Measurements from ENCODE around the gene ZNF552. TPM values are rescaled to one million over a fixed set of nuclear protein-coding genes. Genes with fewer than 3 reads are reported as not detected.
A peak's percentile ranks its signal among the peaks of the same experiment; 100 is the strongest.

Gene ZNF552
- total and polyA plus RNA-seq, 2 of the 13 experiments (the other 11 are each of a cell fraction or from before 2014, with no cell fraction given), result 8.1 to 16.6 TPM

GRCh38 chr19:57814505-57815246, at the start of gene ZNF552 (continued):
- TF ChIP-seq CBX2 (IDR thresholded peaks at IDR 0.05; ENCODE audit: low read depth, low read length), result no peak
- no peak for TF ChIP-seq CBX2 (CRISPR knock-in tag; IDR thresholded peaks at IDR 0.05; ENCODE audit: low read depth)
- no peak for TF ChIP-seq MLLT10 (CRISPR knock-in tag; IDR thresholded peaks at IDR 0.05)
- TF ChIP-seq RCOR2 (CRISPR knock-in tag; IDR thresholded peaks at IDR 0.05), result no peak
- no peak for TF ChIP-seq KLF13 (CRISPR knock-in tag; IDR thresholded peaks at IDR 0.05)
- TF ChIP-seq AKNA (CRISPR knock-in tag; IDR thresholded peaks at IDR 0.05; ENCODE audit: borderline replicate concordance), result no peak
- TF ChIP-seq ZFP62 (CRISPR knock-in tag; IDR thresholded peaks at IDR 0.05), result no peak
- TF ChIP-seq KDM4B (CRISPR knock-in tag; IDR thresholded peaks at IDR 0.05), result no peak
- no peak for TF ChIP-seq ZBTB34 (CRISPR knock-in tag; IDR thresholded peaks at IDR 0.05)
- no peak for TF ChIP-seq THRA (CRISPR knock-in tag; IDR thresholded peaks at IDR 0.05; ENCODE audit: borderline replicate concordance)
- TF ChIP-seq GTF2F1 (IDR thresholded peaks at IDR 0.05; ENCODE audit: low read length), result no peak
- TF ChIP-seq SMC3 (IDR thresholded peaks at IDR 0.05; ENCODE audit: low read length), result no peak
- no peak for TF ChIP-seq SKIL (CRISPR knock-in tag; IDR thresholded peaks at IDR 0.05; ENCODE audit: borderline replicate concordance)
- no peak for TF ChIP-seq CHD2 (IDR thresholded peaks at IDR 0.05; ENCODE audit: low read depth, low read length)
- peak; percentile 81 for TF ChIP-seq HNRNPLL (IDR thresholded peaks at IDR 0.05; ENCODE audit: low read depth, low read length, poor library complexity, severe bottlenecking)
- TF ChIP-seq NCOA2 (CRISPR knock-in tag; IDR thresholded peaks at IDR 0.05), result no peak; the same call in 1 of the 2 replicates
- peak; percentile 49 for TF ChIP-seq ERF (CRISPR knock-in tag; IDR thresholded peaks at IDR 0.05)
- no peak for TF ChIP-seq TRIM24 (CRISPR knock-in tag; IDR thresholded peaks at IDR 0.05)
- TF ChIP-seq ZFP36 (IDR thresholded peaks at IDR 0.05; ENCODE audit: borderline replicate concordance, low read depth, low read length, partially characterized antibody), result no peak
